Liver (tissue), 9 donors: ENCODE results near the gene OR10H4. TPM values are rescaled to one million over a fixed set of nuclear protein-coding genes. Genes with fewer than 3 reads are reported as not detected.
"Not testable (repeated sequence)": the region's sequence is repeated elsewhere in the genome, so short reads cannot be mapped to it uniquely, and the experiment has no call there.

Experiments used
- DNase-seq: peaks from one replicate; pipeline ENCODE4 v3.0.0-alpha.2; 2017; ENCODE audit warnings: low spot score
- H3K27ac ChIP-seq, 2 donors: one replicate each; pipeline ENCODE4 v1.7.0; 2013; ENCODE audit warnings: inconsistent platforms in 2 of 2, low read length in 2 of 2, control low read depth in 1 of 2, low read depth in 1 of 2, mild to moderate bottlenecking in 1 of 2
- H3K27me3 ChIP-seq, 4 donors: one replicate each; pipeline versions ENCODE4 v1.6.1 to v1.7.0; 2013; ENCODE audit warnings: low read length in 3 of 4, inconsistent platforms in 1 of 4, mild to moderate bottlenecking in 1 of 4, moderate library complexity in 1 of 4; ENCODE audit not compliant: control insufficient read depth in 4 of 4, insufficient read depth in 4 of 4
- H3K36me3 ChIP-seq, 4 donors: one replicate each; pipeline versions ENCODE4 v1.6.1 to v1.7.0; 2013; ENCODE audit warnings: low read length in 3 of 4, mild to moderate bottlenecking in 3 of 4, low read depth in 1 of 4, moderate library complexity in 1 of 4; ENCODE audit not compliant: control insufficient read depth in 4 of 4, insufficient read depth in 3 of 4
- H3K4me1 ChIP-seq, 4 donors: one replicate each; pipeline versions ENCODE4 v1.6.1 to v1.7.0; 2013; ENCODE audit warnings: low read length in 3 of 4, mild to moderate bottlenecking in 3 of 4, moderate library complexity in 1 of 4; ENCODE audit not compliant: control insufficient read depth in 4 of 4, insufficient read depth in 4 of 4
- H3K4me3 ChIP-seq, 3 donors: one replicate each; pipeline versions ENCODE4 v1.6.1 to v1.7.0; 2013; ENCODE audit warnings: low read length in 3 of 3, control low read depth in 1 of 3, low read depth in 1 of 3, mild to moderate bottlenecking in 1 of 3
- H3K9ac ChIP-seq, 2 donors: one replicate each; pipeline ENCODE4 v1.7.0; 2013; ENCODE audit warnings: low read length in 2 of 2, mild to moderate bottlenecking in 2 of 2, moderate library complexity in 2 of 2, control low read depth in 1 of 2, low read depth in 1 of 2
- H3K9me3 ChIP-seq, 4 donors: one replicate each; pipeline versions ENCODE4 v1.6.1 to v1.7.0; 2013; ENCODE audit warnings: low read length in 3 of 4; ENCODE audit not compliant: control insufficient read depth in 4 of 4
- EGR1 ChIP-seq, 2 donors: IDR thresholded peaks; 2 replicates each; pipeline ENCODE4 v1.6.1; 2016 to 2018; ENCODE audit warnings: antibody characterized with exemption in 2 of 2, low read depth in 2 of 2
- FOXA1 ChIP-seq: IDR thresholded peaks from 2 replicates; pipeline ENCODE4 v1.6.1; 2016; ENCODE audit warnings: antibody characterized with exemption
- FOXA2 ChIP-seq: IDR thresholded peaks from 2 replicates; pipeline ENCODE4 v1.6.1; 2016; ENCODE audit warnings: antibody characterized with exemption
- GABPA ChIP-seq, 2 donors: IDR thresholded peaks in 1 of 2; conservative IDR thresholded peaks in 1 of 2; 2 replicates each; pipeline ENCODE4 v1.6.1; 2016; ENCODE audit warnings: antibody characterized with exemption in 2 of 2, mild to moderate bottlenecking in 1 of 2, moderate library complexity in 1 of 2
- HNF4A ChIP-seq, 2 donors: conservative IDR thresholded peaks; 2 replicates each; pipeline ENCODE4 v1.6.1; 2016; ENCODE audit warnings: antibody characterized with exemption in 2 of 2, mild to moderate bottlenecking in 2 of 2
- HNF4G ChIP-seq: IDR thresholded peaks from 2 replicates; pipeline ENCODE4 v1.6.1; 2016; ENCODE audit warnings: antibody characterized with exemption
- JUND ChIP-seq, 2 donors: IDR thresholded peaks; 2 replicates each; pipeline ENCODE4 v1.6.1; 2016; ENCODE audit warnings: antibody characterized with exemption in 2 of 2
- NR2F2 ChIP-seq: IDR thresholded peaks from 2 replicates; pipeline ENCODE4 v1.6.1; 2016; ENCODE audit warnings: antibody characterized with exemption
- RAD21 ChIP-seq, 2 donors: IDR thresholded peaks; 2 replicates each; pipeline ENCODE4 v1.6.1; 2016; ENCODE audit warnings: antibody characterized with exemption in 2 of 2, mild to moderate bottlenecking in 2 of 2
- RXRA ChIP-seq, 2 donors: IDR thresholded peaks; 2 replicates each; pipeline ENCODE4 v1.6.1; 2017 to 2018; ENCODE audit warnings: antibody characterized with exemption in 2 of 2, mild to moderate bottlenecking in 1 of 2
- SP1 ChIP-seq: IDR thresholded peaks from 2 replicates; pipeline ENCODE4 v1.6.1; 2018; ENCODE audit warnings: antibody characterized with exemption, mild to moderate bottlenecking
- TAF1 ChIP-seq: conservative IDR thresholded peaks from 2 replicates; pipeline ENCODE4 v1.6.1; 2016; ENCODE audit warnings: antibody characterized with exemption, mild to moderate bottlenecking
- YY1 ChIP-seq: IDR thresholded peaks from 2 replicates; pipeline ENCODE4 v1.6.1; 2016; ENCODE audit warnings: antibody characterized with exemption, mild to moderate bottlenecking
- WGBS: extraction: QIAGEN DNeasy Blood & Tissue Kit; methylation state at CpG from one replicate; pipeline ENCODE4 v1.1.7; 2013; 5-methylcytosine and 5-hydroxymethylcytosine counted together
- polyA plus RNA-seq, 2 donors: library from polyadenylated mRNA; stranded (reverse) in 1 of 2; unstranded in 1 of 2; fragments of 200-250 nt in 1 of 2; fragments of >200 nt in 1 of 2; fragmentation: Nextera tagmentation in 1 of 2; extraction: Ambion mirVana in 1 of 2; gene quantifications; one replicate each; pipeline versions ENCODE4 v1.2.1 to v1.2.3, GENCODE V29; 2013 to 2015
- total RNA-seq, 2 donors: library from RNA; depleted of rRNA; stranded (reverse); fragments of >200 nt; gene quantifications; one replicate each; pipeline ENCODE4 v1.2.3, GENCODE V29; 2014
- TF ChIP-seq, protein P1 (sequence below): IDR thresholded peaks from 2 replicates; pipeline ENCODE4 v1.6.1; 2016; ENCODE audit warnings: antibody characterized with exemption
- TF ChIP-seq, protein P2 (sequence below): IDR thresholded peaks from 2 replicates; pipeline ENCODE4 v1.6.1; 2016; ENCODE audit warnings: antibody characterized with exemption, mild to moderate bottlenecking
- donor health status: healthy.
- donor health status: healthy.
- donor health status: healthy.
- donor health status: healthy.
- donor health status: healthy.

OR10H4 gene
- total and polyA plus RNA-seq, 4 donors = not detected

DNA sequence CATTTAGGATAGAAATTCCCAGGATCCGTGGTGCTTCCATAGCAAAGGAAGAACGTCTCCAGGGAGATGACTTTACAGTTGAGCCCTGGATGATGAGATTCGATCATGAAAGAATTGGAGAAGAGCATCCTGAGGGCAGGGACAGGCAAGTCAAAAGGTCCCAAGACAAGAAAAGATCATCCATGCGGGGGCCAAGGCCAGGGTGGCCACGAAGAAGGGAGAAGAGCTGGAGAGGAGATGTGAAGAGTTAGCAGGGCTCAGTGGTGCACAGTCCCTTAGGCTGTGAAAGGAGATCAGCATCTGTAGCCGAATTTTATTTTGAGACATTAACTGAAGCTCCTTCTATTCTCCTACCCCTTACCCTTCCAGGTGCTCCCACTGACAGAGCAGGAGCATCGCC, 28.9 kb downstream of the OR10H4 start:
- no peak overlapping the region for H3K4me3 ChIP-seq

DNA sequence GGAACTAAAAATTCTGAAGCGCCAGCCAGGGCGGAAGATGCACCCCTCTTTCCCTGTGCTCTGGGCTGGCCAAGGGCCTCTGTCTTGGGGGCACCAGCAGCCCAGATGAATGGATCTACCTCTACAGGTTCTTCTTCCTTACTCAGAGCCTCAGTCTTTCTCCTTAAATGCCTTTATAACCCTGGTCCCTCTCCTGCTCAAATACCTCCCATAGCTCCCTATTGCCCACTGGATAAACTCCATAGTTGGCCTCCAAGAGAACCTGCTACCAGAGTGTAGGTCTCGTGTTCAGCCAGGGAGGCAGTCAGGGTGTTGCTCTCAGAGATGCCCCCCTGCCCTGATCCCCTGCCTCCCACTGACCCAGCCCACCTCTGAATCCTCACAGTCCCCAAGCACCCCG, 30.5 kb downstream of the OR10H4 start:
- Histone ChIP-seq H3K4me3 (no peak overlapping the region), H3K27ac (no peak overlapping the region), H3K36me3 (no peaks in the 10 kb centered on the region), H3K9me3 (peaks cover 2 to 9% (median 4%) of the 10 kb centered on the region in 4 donors), H3K4me1 (no peaks in the 10 kb centered on the region), H3K27me3 (no peaks in the 10 kb centered on the region), H3K9ac (no peak overlapping the region)
- no peak for TF ChIP-seq JUND (IDR thresholded peaks at IDR 0.05)
- TF ChIP-seq, protein P1, sequence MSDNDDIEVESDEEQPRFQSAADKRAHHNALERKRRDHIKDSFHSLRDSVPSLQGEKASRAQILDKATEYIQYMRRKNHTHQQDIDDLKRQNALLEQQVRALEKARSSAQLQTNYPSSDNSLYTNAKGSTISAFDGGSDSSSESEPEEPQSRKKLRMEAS = no peak
- no peak for TF ChIP-seq GABPA (IDR thresholded peaks at IDR 0.05 in 1 of 2, conservative IDR thresholded peaks at IDR 0.05 in 1 of 2)
- no peak for TF ChIP-seq HNF4G
- no peak for TF ChIP-seq FOXA2
- no peak for DNase-seq
- 88% methylated on average over 4 of the region's 4 CpGs for WGBS

More for the DNA sequence above, 28.9 kb downstream of the OR10H4 start:
- 66% methylated on average over 7 of the region's 7 CpGs for WGBS
- H3K36me3 ChIP-seq = no peaks in the 10 kb centered on the region
- no peaks in the 10 kb centered on the region for H3K27me3 ChIP-seq
- no peaks in the 10 kb centered on the region for H3K4me1 ChIP-seq
- DNase-seq = no peak
- no peak overlapping the region for H3K27ac ChIP-seq
- H3K9me3 ChIP-seq = peaks cover 0 to 5% (median 4%) of the 10 kb centered on the region in 4 donors
- H3K9ac ChIP-seq = no peak overlapping the region
- no peak for TF ChIP-seq SP1
- no peak for TF ChIP-seq RAD21 (IDR thresholded peaks at IDR 0.05)
- no peak for TF ChIP-seq NR2F2
- no peak for TF ChIP-seq HNF4A (conservative IDR thresholded peaks at IDR 0.05)
- TF ChIP-seq EGR1 (IDR thresholded peaks at IDR 0.05; ENCODE audit: low read depth in 2 of 2) = no peak
- TF ChIP-seq FOXA1 = no peak
- no peak for TF ChIP-seq HNF4G

- not testable (repeated sequence) for H3K9me3 ChIP-seq, H3K36me3 ChIP-seq, H3K9ac ChIP-seq, H3K4me1 ChIP-seq, H3K4me3 ChIP-seq, H3K27me3 ChIP-seq, DNase-seq, H3K27ac ChIP-seq
- 70% methylated on average over 6 of the region's 6 CpGs for WGBS
Observed at GRCh38 chr19:15985831-15986230, 37.0 kb downstream of the OR10H4 start.

- Histone ChIP-seq H3K27ac (no peak overlapping the region), H3K9me3 (peaks cover 2 to 5% (median 3%) of the 10 kb centered on the region in 4 donors), H3K36me3 (no peaks in the 10 kb centered on the region), H3K4me3 (no peak overlapping the region), H3K9ac (no peak overlapping the region), H3K4me1 (no peaks in the 10 kb centered on the region), H3K27me3 (no peaks in the 10 kb centered on the region)
- 63% methylated on average over 2 of the region's 2 CpGs for WGBS
- TF ChIP-seq FOXA1 = no peak
- TF ChIP-seq, protein P2, sequence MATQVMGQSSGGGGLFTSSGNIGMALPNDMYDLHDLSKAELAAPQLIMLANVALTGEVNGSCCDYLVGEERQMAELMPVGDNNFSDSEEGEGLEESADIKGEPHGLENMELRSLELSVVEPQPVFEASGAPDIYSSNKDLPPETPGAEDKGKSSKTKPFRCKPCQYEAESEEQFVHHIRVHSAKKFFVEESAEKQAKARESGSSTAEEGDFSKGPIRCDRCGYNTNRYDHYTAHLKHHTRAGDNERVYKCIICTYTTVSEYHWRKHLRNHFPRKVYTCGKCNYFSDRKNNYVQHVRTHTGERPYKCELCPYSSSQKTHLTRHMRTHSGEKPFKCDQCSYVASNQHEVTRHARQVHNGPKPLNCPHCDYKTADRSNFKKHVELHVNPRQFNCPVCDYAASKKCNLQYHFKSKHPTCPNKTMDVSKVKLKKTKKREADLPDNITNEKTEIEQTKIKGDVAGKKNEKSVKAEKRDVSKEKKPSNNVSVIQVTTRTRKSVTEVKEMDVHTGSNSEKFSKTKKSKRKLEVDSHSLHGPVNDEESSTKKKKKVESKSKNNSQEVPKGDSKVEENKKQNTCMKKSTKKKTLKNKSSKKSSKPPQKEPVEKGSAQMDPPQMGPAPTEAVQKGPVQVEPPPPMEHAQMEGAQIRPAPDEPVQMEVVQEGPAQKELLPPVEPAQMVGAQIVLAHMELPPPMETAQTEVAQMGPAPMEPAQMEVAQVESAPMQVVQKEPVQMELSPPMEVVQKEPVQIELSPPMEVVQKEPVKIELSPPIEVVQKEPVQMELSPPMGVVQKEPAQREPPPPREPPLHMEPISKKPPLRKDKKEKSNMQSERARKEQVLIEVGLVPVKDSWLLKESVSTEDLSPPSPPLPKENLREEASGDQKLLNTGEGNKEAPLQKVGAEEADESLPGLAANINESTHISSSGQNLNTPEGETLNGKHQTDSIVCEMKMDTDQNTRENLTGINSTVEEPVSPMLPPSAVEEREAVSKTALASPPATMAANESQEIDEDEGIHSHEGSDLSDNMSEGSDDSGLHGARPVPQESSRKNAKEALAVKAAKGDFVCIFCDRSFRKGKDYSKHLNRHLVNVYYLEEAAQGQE = no peak
- TF ChIP-seq YY1 = no peak
- no peak for TF ChIP-seq HNF4A (conservative IDR thresholded peaks at IDR 0.05)
- TF ChIP-seq FOXA2 = no peak
- TF ChIP-seq HNF4G = no peak
- no peak for TF ChIP-seq RXRA (IDR thresholded peaks at IDR 0.05)
- TF ChIP-seq JUND (IDR thresholded peaks at IDR 0.05) = no peak
- no peak for TF ChIP-seq TAF1
- no peak for DNase-seq
Observed at GRCh38 chr19:15986701-15987100, 37.9 kb downstream of the OR10H4 start.
